NT2/D1 (cell line): Measurements from ENCODE around the gene NIPAL3.

Source experiments
- DNase-seq: peaks from one replicate; pipeline ENCODE4 v3.0.0-alpha.2; 2011; ENCODE audit warnings: low read depth, low spot score
- H3K27me3 ChIP-seq: 2 replicates; pipeline ENCODE4 v1.6.0; 2011; ENCODE audit warnings: mild to moderate bottlenecking; ENCODE audit not compliant: insufficient read length, insufficient read depth
- H3K36me3 ChIP-seq: 2 replicates; pipeline ENCODE4 v1.6.1; 2011; ENCODE audit warnings: mild to moderate bottlenecking, low read length, mixed read lengths; ENCODE audit not compliant: insufficient read depth, insufficient read length
- H3K4me1 ChIP-seq: 2 replicates; pipeline ENCODE4 v1.5.1; 2011; ENCODE audit not compliant: insufficient read depth, insufficient read length
- H3K4me3 ChIP-seq: 2 replicates; pipeline ENCODE4 v1.5.1; 2011; ENCODE audit warnings: low read depth; ENCODE audit not compliant: insufficient read length
- H3K9ac ChIP-seq: 2 replicates; pipeline ENCODE4 v1.6.0; 2011; ENCODE audit warnings: low read depth; ENCODE audit not compliant: insufficient read length
- H3K9me3 ChIP-seq: 2 replicates; pipeline ENCODE4 v1.5.1; 2011; ENCODE audit warnings: mild to moderate bottlenecking, low read length; ENCODE audit not compliant: insufficient read depth
- SUZ12 ChIP-seq: IDR thresholded peaks from 2 replicates; pipeline ENCODE4 v1.6.1; 2011; ENCODE audit not compliant: insufficient read length, insufficient read depth; ENCODE audit errors: extremely low read depth
- YY1 ChIP-seq: IDR thresholded peaks from 2 replicates; pipeline ENCODE4 v1.6.1; 2011; ENCODE audit not compliant: insufficient read length, insufficient read depth
- ZNF274 ChIP-seq: IDR thresholded peaks from 2 replicates; pipeline ENCODE4 v1.6.1; 2011; ENCODE audit warnings: mild to moderate bottlenecking, low read depth, low read length

The NIPAL3 gene

GRCh38 chr1:24379733-24380315 is 35.8 kb upstream of the NIPAL3 start:
- H3K9me3 ChIP-seq = no peaks in the 10 kb centered on the region
- TF ChIP-seq ZNF274 (no peak), YY1 (no peak), SUZ12 (no peak)
- no peak for DNase-seq
- H3K4me1 ChIP-seq = no peaks in the 10 kb centered on the region
- no peaks in the 10 kb centered on the region for H3K27me3 ChIP-seq
- H3K9ac ChIP-seq = no peak overlapping the region
- H3K36me3 ChIP-seq = peaks cover 41% of the 10 kb centered on the region
- no peak overlapping the region for H3K4me3 ChIP-seq

- Histone ChIP-seq H3K36me3 (peaks cover 41% of the 10 kb centered on the region), H3K9ac (no peak overlapping the region), H3K9me3 (no peaks in the 10 kb centered on the region), H3K4me3 (no peak overlapping the region), H3K27me3 (no peaks in the 10 kb centered on the region), H3K4me1 (no peaks in the 10 kb centered on the region)
- DNase-seq = no peak
- TF ChIP-seq ZNF274 (no peak), SUZ12 (no peak), YY1 (no peak)
These were observed 35.1 kb upstream of the NIPAL3 start for GRCh38 chr1:24380508-24380907.

GRCh38 chr1:24381256-24381655 is 34.3 kb upstream of the NIPAL3 start:
- no peak for DNase-seq
- peaks cover 42% of the 10 kb centered on the region for H3K36me3 ChIP-seq
- no peak overlapping the region for H3K4me3 ChIP-seq
- TF ChIP-seq ZNF274 (no peak), SUZ12 (no peak), YY1 (no peak)
- no peaks in the 10 kb centered on the region for H3K4me1 ChIP-seq
- no peak overlapping the region for H3K9ac ChIP-seq
- H3K27me3 ChIP-seq = no peaks in the 10 kb centered on the region
- H3K9me3 ChIP-seq = peaks cover 2% of the 10 kb centered on the region; the same call in 1 of the 2 replicates

GRCh38 chr1:24382165-24382577 is 33.4 kb upstream of the NIPAL3 start:
- Histone ChIP-seq H3K36me3 (peaks cover 46% of the 10 kb centered on the region), H3K4me1 (no peaks in the 10 kb centered on the region), H3K9me3 (peaks cover 11% of the 10 kb centered on the region; the same call in 1 of the 2 replicates), H3K27me3 (no peaks in the 10 kb centered on the region), H3K9ac (no peak overlapping the region), H3K4me3 (no peak overlapping the region)
- DNase-seq = no peak
- no peak for TF ChIP-seq YY1
- no peak for TF ChIP-seq SUZ12
- TF ChIP-seq ZNF274 = no peak

- DNase-seq = no peak
- no peak overlapping the region for H3K4me3 ChIP-seq
- H3K9ac ChIP-seq = no peak overlapping the region
- no peaks in the 10 kb centered on the region for H3K27me3 ChIP-seq
- H3K36me3 ChIP-seq = peaks cover 47% of the 10 kb centered on the region
- H3K4me1 ChIP-seq = no peaks in the 10 kb centered on the region
- TF ChIP-seq SUZ12 = no peak
- H3K9me3 ChIP-seq = peaks cover 15% of the 10 kb centered on the region; the same call in 1 of the 2 replicates
These were observed 32.1 kb upstream of the NIPAL3 start for GRCh38 chr1:24383381-24383940.

GRCh38 chr1:24384251-24385090 is 31.1 kb upstream of the NIPAL3 start:
- DNase-seq = no peak
- H3K9me3 ChIP-seq = peaks cover 15% of the 10 kb centered on the region; the same call in 1 of the 2 replicates
- TF ChIP-seq SUZ12 (no peak), ZNF274 (no peak), YY1 (no peak)
- H3K4me1 ChIP-seq = no peaks in the 10 kb centered on the region
- H3K4me3 ChIP-seq = no peak overlapping the region
- peaks cover 41% of the 10 kb centered on the region for H3K36me3 ChIP-seq
- H3K9ac ChIP-seq = no peak overlapping the region
- H3K27me3 ChIP-seq = no peaks in the 10 kb centered on the region

- peaks cover 39% of the 10 kb centered on the region for H3K36me3 ChIP-seq
- no peak overlapping the region for H3K9ac ChIP-seq
- H3K9me3 ChIP-seq = peaks cover 15% of the 10 kb centered on the region; the same call in 1 of the 2 replicates
- no peak overlapping the region for H3K4me3 ChIP-seq
- DNase-seq = no peak
- TF ChIP-seq SUZ12 (no peak), ZNF274 (no peak), YY1 (no peak)
- H3K27me3 ChIP-seq = no peaks in the 10 kb centered on the region
- no peaks in the 10 kb centered on the region for H3K4me1 ChIP-seq
These were observed 30.3 kb upstream of the NIPAL3 start for GRCh38 chr1:24385160-24385940.
